Erythroblast (primary cell): ENCODE measurements around the gene OR1E2.

Source experiments
- GATA1 ChIP-seq: IDR thresholded peaks from 2 replicates; pipeline ENCODE4 v1.6.1; 2011; ENCODE audit warnings: low read depth, mild to moderate bottlenecking, control low read depth, low read length, moderate library complexity
- POLR2A ChIP-seq: IDR thresholded peaks from 2 replicates; pipeline ENCODE4 v1.6.1; 2011; ENCODE audit warnings: mild to moderate bottlenecking, low read length

- TF ChIP-seq POLR2A (no peak), GATA1 (no peak)
Observed at GRCh38 chr17:3438368-3438767, 4.7 kb upstream of the OR1E2 start.
